HEK293 (cell line): ENCODE data around the gene KCTD14.
"Not testable (repeated sequence)": the region's sequence is repeated elsewhere in the genome, so short reads cannot be mapped to it uniquely, and the experiment has no call there.

Experiments
- CTCF ChIA-PET: fragments of 350-600 bp; formaldehyde crosslinking; extraction: SDS; loops from one replicate; lab custom pipeline; 2021; ENCODE audit warnings: antibody characterized with exemption; lab: Yijun Ruan, JAX
- POLR2A ChIA-PET: fragments of 300-600 bp; formaldehyde crosslinking; extraction: SDS; loops from one replicate; lab custom pipeline; 2020; ENCODE audit warnings: antibody characterized with exemption, inconsistent platforms; lab: Yijun Ruan, JAX
- H3K27ac ChIP-seq: fragments of 200-500 bp; sonication (Bioruptor generic); 2 replicates; pipeline ENCODE4 v1.5.1; 2014; ENCODE audit warnings: low read depth, low read length, control low read depth, inconsistent platforms; ENCODE audit errors: extremely low read depth
- H3K36me3 ChIP-seq, 2 experiments: fragments of 200-500 bp in 1 of 2; sonication (Bioruptor generic) in 1 of 2; 1 replicate in 1 of 2; 2 replicates in 1 of 2; pipeline ENCODE4 v1.5.1; 2014 to 2017; ENCODE audit warnings: inconsistent platforms in 2 of 2, low read length in 2 of 2; ENCODE audit not compliant: control insufficient read depth in 2 of 2, insufficient read depth in 1 of 2
- H3K4me1 ChIP-seq: fragments of 200-500 bp; sonication (Bioruptor generic); 2 replicates; pipeline ENCODE4 v1.5.1; 2014; ENCODE audit warnings: mild to moderate bottlenecking, low read length, inconsistent platforms; ENCODE audit not compliant: control insufficient read depth, insufficient read depth
- H3K4me3 ChIP-seq: 2 replicates; pipeline ENCODE4 v1.5.1; 2011; ENCODE audit warnings: low read depth, mild to moderate bottlenecking, control low read depth, low read length, moderate library complexity
- H3K9me3 ChIP-seq: fragments of 200-500 bp; sonication (Bioruptor generic); 2 replicates; pipeline ENCODE4 v1.5.1; 2014; ENCODE audit warnings: low read depth, low read length, inconsistent platforms; ENCODE audit not compliant: control insufficient read depth, insufficient read depth
- BCL6B ChIP-seq: fragments of 450-650 bp; formaldehyde crosslinking; IDR thresholded peaks from 2 replicates; pipeline ENCODE4 v1.5.1; 2017; ENCODE audit warnings: missing biosample characterization, missing genetic modification characterization
- HOXC10 ChIP-seq: sonication (generic); formaldehyde crosslinking; IDR thresholded peaks from 2 replicates; pipeline ENCODE4 v1.8.1; 2023; ENCODE audit warnings: mild to moderate bottlenecking, missing genetic modification reagents
- SP7 ChIP-seq: fragments of 450-650 bp; formaldehyde crosslinking; IDR thresholded peaks from 2 replicates; pipeline ENCODE4 v1.5.1; 2016; ENCODE audit warnings: missing biosample characterization, missing genetic modification characterization
- WT1 ChIP-seq: fragments of 450-650 bp; formaldehyde crosslinking; IDR thresholded peaks from 2 replicates; pipeline ENCODE4 v1.5.1; 2016; ENCODE audit warnings: missing biosample characterization, missing genetic modification characterization
- ZBTB8A ChIP-seq: fragments of 450-650 bp; formaldehyde crosslinking; IDR thresholded peaks from 2 replicates; pipeline ENCODE4 v1.5.1; 2016; ENCODE audit warnings: missing biosample characterization, missing genetic modification characterization
- ZFHX2 ChIP-seq: fragments of 450-650 bp; formaldehyde crosslinking; conservative IDR thresholded peaks from 2 replicates; pipeline ENCODE4 v1.5.1; 2016; ENCODE audit warnings: missing biosample characterization, missing genetic modification characterization
- ZNF223 ChIP-seq: fragments of 450-650 bp; formaldehyde crosslinking; IDR thresholded peaks from 2 replicates; pipeline ENCODE4 v1.5.1; 2016; ENCODE audit warnings: missing biosample characterization, missing genetic modification characterization
- ZNF473 ChIP-seq: fragments of 450-650 bp; formaldehyde crosslinking; IDR thresholded peaks from 2 replicates; pipeline ENCODE4 v1.5.1; 2017; ENCODE audit warnings: missing biosample characterization, missing genetic modification characterization
- ZNF544 ChIP-seq: fragments of 450-650 bp; formaldehyde crosslinking; IDR thresholded peaks from 2 replicates; pipeline ENCODE4 v1.5.0; 2017; ENCODE audit warnings: missing biosample characterization, missing genetic modification characterization
- ZNF600 ChIP-seq: fragments of 450-650 bp; formaldehyde crosslinking; IDR thresholded peaks from 2 replicates; pipeline ENCODE4 v1.5.1; 2016; ENCODE audit warnings: missing biosample characterization, missing genetic modification characterization
- ZNF626 ChIP-seq: fragments of 450-650 bp; sonication (Bioruptor Pico); formaldehyde crosslinking; IDR thresholded peaks from 2 replicates; pipeline ENCODE4 v1.5.1; 2018; ENCODE audit warnings: missing biosample characterization, missing genetic modification characterization, inconsistent platforms
- ZNF654 ChIP-seq: fragments of 450-650 bp; formaldehyde crosslinking; IDR thresholded peaks from 2 replicates; pipeline ENCODE4 v1.5.1; 2016; ENCODE audit warnings: low read depth, missing biosample characterization, missing genetic modification characterization
- ZNF792 ChIP-seq: fragments of 450-650 bp; formaldehyde crosslinking; IDR thresholded peaks from 2 replicates; pipeline ENCODE4 v1.5.1; 2016; ENCODE audit warnings: missing biosample characterization, missing genetic modification characterization
- TF ChIP-seq, protein P1 (sequence below): fragments of 450-650 bp; formaldehyde crosslinking; conservative IDR thresholded peaks from 2 replicates; pipeline ENCODE4 v1.5.1; 2016; ENCODE audit warnings: low read depth, missing biosample characterization, missing genetic modification characterization
- TF ChIP-seq, protein P2 (sequence below): IDR thresholded peaks from 2 replicates; pipeline ENCODE4 v1.6.1; 2011; ENCODE audit warnings: mild to moderate bottlenecking, low read depth, low read length, borderline replicate concordance
- TF ChIP-seq, protein P3 (sequence below): fragments of 450-650 bp; formaldehyde crosslinking; IDR thresholded peaks from 2 replicates; pipeline ENCODE4; 2016; ENCODE audit warnings: missing biosample characterization, missing genetic modification characterization
- TF ChIP-seq, protein P4 (sequence below): fragments of 450-650 bp; formaldehyde crosslinking; IDR thresholded peaks from 2 replicates; pipeline ENCODE4 v1.5.1; 2016; ENCODE audit warnings: missing biosample characterization, missing genetic modification characterization
- TF ChIP-seq, protein P5 (sequence below): fragments of 450-650 bp; formaldehyde crosslinking; IDR thresholded peaks from 2 replicates; pipeline ENCODE4 v1.5.1; 2016; ENCODE audit warnings: missing biosample characterization, missing genetic modification characterization

Gene KCTD14

DNA sequence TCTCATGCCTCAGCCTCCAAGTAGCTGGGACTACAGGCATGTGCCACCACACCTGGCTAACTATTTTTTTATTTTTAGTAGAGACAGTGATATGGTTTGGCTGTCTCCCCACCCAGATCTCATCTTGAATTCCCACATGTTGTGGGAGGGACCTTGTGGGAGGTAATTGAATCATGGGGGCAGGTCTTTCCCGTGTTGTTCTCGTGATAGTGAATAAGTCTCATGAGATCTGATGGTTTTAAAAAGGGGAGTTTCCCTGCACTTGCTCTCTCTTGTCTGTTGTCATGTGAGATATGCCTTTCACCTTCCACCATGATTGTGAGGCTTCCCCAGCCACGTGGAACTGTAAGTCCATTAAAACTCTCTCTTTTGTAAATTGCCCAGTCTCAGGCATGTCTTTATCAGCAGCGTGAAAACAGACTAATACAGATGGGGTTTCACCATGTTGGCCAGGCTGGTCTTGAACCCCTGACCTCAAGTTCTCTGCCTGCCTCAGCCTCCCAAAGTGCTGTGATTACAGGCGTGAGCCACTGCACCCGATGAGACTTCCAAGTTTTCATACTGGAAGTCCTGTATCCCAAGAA is 8.0 kb downstream of the KCTD14 start:
- CTCF ChIA-PET: interaction anchor here (1.1 kb wide), 1 partner anchor 32 kb away, joined by 3 read pairs; no protein-coding TSS in a partner anchor
- H3K9me3 ChIP-seq, H3K36me3 ChIP-seq, POLR2A ChIA-PET, H3K4me1 ChIP-seq, H3K4me3 ChIP-seq, H3K27ac ChIP-seq: not testable (repeated sequence)
- TF ChIP-seq ZFHX2: 0 out of 2 replicates have a peak, but pooled peaks have one; percentile 14

DNA sequence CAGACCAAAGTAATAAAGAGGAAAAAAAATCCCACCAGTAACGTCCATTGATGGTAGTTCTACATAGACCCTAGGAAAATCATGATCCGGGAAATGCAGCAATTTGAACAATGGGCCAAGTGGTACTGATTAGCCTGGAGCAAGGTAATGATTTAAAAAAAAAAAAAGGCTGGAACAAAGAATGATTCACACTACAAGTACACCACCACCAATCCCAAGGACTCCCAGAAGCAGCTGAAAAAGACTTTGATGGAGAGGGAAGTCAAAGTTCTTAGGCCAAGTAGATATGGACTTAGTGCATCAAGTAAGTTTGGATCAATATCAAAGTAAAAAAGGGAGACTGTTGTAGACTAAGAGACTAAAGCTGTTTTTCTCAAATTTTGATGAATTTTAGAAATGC is 11.8 kb downstream of the KCTD14 start:
- Histone ChIP-seq H3K36me3 (no peaks in the 10 kb centered on the region), H3K9me3 (no peaks in the 10 kb centered on the region), H3K4me3 (no peak overlapping the region), H3K4me1 (no peaks in the 10 kb centered on the region), H3K27ac (no peak overlapping the region)
- ChIA-PET POLR2A (interaction anchor here (0.6 kb wide), 1 partner anchor 69 kb away, joined by 3 read pairs; no protein-coding TSS in a partner anchor), CTCF (interaction anchor here (0.6 to 0.7 kb wide), 2 partner anchors 21 to 1597 kb away, joined by 3 read pairs; no protein-coding TSS in a partner anchor)
- TF ChIP-seq ZNF654 (tag by site-specific recombination) (no peak), ZNF473 (tag by site-specific recombination) (no peak)
- TF ChIP-seq, protein P1, sequence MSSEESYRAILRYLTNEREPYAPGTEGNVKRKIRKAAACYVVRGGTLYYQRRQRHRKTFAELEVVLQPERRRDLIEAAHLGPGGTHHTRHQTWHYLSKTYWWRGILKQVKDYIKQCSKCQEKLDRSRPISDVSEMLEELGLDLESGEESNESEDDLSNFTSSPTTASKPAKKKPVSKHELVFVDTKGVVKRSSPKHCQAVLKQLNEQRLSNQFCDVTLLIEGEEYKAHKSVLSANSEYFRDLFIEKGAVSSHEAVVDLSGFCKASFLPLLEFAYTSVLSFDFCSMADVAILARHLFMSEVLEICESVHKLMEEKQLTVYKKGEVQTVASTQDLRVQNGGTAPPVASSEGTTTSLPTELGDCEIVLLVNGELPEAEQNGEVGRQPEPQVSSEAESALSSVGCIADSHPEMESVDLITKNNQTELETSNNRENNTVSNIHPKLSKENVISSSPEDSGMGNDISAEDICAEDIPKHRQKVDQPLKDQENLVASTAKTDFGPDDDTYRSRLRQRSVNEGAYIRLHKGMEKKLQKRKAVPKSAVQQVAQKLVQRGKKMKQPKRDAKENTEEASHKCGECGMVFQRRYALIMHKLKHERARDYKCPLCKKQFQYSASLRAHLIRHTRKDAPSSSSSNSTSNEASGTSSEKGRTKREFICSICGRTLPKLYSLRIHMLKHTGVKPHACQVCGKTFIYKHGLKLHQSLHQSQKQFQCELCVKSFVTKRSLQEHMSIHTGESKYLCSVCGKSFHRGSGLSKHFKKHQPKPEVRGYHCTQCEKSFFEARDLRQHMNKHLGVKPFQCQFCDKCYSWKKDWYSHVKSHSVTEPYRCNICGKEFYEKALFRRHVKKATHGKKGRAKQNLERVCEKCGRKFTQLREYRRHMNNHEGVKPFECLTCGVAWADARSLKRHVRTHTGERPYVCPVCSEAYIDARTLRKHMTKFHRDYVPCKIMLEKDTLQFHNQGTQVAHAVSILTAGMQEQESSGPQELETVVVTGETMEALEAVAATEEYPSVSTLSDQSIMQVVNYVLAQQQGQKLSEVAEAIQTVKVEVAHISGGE: no peak

- Histone ChIP-seq H3K4me3 (no peak overlapping the region), H3K4me1 (no peaks in the 10 kb centered on the region), H3K36me3 (no peaks in the 10 kb centered on the region), H3K9me3 (no peaks in the 10 kb centered on the region), H3K27ac (no peak overlapping the region)
- ChIA-PET CTCF (interaction anchor here (1.4 to 2.5 kb wide), 2 partner anchors 11 to 35 kb away, joined by 7 to 13 read pairs; no protein-coding TSS in a partner anchor), POLR2A (no interaction called here)
- TF ChIP-seq ZNF792 (tag by site-specific recombination) (no peak), BCL6B (no peak), WT1 (tag by site-specific recombination) (no peak), HOXC10 (CRISPR knock-in tag) (no peak)
- TF ChIP-seq, protein P2, sequence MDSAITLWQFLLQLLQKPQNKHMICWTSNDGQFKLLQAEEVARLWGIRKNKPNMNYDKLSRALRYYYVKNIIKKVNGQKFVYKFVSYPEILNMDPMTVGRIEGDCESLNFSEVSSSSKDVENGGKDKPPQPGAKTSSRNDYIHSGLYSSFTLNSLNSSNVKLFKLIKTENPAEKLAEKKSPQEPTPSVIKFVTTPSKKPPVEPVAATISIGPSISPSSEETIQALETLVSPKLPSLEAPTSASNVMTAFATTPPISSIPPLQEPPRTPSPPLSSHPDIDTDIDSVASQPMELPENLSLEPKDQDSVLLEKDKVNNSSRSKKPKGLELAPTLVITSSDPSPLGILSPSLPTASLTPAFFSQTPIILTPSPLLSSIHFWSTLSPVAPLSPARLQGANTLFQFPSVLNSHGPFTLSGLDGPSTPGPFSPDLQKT: no peak
Observed at GRCh38 chr11:78010755-78011154, 12.3 kb downstream of the KCTD14 start.

GRCh38 chr11:78010304-78010703 is 12.8 kb downstream of the KCTD14 start:
- no peak overlapping the region for H3K4me3 ChIP-seq
- CTCF ChIA-PET: interaction anchor here (1.4 to 2.5 kb wide), 2 partner anchors 10 to 35 kb away, joined by 7 to 13 read pairs; no protein-coding TSS in a partner anchor
- POLR2A ChIA-PET: no interaction called here
- TF ChIP-seq SP7 (tag by site-specific recombination): no peak
- TF ChIP-seq ZBTB8A: no peak
- TF ChIP-seq ZNF600: no peak
- TF ChIP-seq, protein P3, sequence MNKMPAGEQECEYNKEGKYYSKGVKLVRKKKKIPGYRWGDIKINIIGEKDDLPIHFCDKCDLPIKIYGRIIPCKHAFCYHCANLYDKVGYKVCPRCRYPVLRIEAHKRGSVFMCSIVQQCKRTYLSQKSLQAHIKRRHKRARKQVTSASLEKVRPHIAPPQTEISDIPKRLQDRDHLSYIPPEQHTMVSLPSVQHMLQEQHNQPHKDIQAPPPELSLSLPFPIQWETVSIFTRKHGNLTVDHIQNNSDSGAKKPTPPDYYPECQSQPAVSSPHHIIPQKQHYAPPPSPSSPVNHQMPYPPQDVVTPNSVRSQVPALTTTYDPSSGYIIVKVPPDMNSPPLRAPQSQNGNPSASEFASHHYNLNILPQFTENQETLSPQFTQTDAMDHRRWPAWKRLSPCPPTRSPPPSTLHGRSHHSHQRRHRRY (tag by site-specific recombination): no peak
- TF ChIP-seq, protein P4, sequence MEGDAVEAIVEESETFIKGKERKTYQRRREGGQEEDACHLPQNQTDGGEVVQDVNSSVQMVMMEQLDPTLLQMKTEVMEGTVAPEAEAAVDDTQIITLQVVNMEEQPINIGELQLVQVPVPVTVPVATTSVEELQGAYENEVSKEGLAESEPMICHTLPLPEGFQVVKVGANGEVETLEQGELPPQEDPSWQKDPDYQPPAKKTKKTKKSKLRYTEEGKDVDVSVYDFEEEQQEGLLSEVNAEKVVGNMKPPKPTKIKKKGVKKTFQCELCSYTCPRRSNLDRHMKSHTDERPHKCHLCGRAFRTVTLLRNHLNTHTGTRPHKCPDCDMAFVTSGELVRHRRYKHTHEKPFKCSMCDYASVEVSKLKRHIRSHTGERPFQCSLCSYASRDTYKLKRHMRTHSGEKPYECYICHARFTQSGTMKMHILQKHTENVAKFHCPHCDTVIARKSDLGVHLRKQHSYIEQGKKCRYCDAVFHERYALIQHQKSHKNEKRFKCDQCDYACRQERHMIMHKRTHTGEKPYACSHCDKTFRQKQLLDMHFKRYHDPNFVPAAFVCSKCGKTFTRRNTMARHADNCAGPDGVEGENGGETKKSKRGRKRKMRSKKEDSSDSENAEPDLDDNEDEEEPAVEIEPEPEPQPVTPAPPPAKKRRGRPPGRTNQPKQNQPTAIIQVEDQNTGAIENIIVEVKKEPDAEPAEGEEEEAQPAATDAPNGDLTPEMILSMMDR: no peak
- TF ChIP-seq, protein P5, sequence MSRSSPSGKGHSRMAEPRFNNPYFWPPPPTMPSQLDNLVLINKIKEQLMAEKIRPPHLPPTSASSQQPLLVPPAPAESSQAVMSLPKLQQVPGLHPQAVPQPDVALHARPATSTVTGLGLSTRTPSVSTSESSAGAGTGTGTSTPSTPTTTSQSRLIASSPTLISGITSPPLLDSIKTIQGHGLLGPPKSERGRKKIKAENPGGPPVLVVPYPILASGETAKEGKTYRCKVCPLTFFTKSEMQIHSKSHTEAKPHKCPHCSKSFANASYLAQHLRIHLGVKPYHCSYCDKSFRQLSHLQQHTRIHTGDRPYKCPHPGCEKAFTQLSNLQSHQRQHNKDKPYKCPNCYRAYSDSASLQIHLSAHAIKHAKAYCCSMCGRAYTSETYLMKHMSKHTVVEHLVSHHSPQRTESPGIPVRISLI (tag by site-specific recombination): no peak
- TF ChIP-seq ZNF544 (tag by site-specific recombination): no peak
- TF ChIP-seq ZNF626 (tag by site-specific recombination): no peak
- TF ChIP-seq ZNF223: no peak

More at GRCh38 chr11:78010304-78010703, 12.8 kb downstream of the KCTD14 start:
- no peak overlapping the region for H3K27ac ChIP-seq
- H3K4me1 ChIP-seq: no peaks in the 10 kb centered on the region
- no peaks in the 10 kb centered on the region for H3K36me3 ChIP-seq
- no peaks in the 10 kb centered on the region for H3K9me3 ChIP-seq
